HCT116 (cell line): ENCODE data around the gene PRPH. TPM values are rescaled to one million over a fixed set of nuclear protein-coding genes. Genes with fewer than 3 reads are reported as not detected.

Experiments
- ATAC-seq: fragments of 200-7000 bp; cut with Tn5 transposase; 2 replicates; pipeline ENCODE4 v1.9.1; 2020; ENCODE audit warnings: mild to moderate bottlenecking, moderate library complexity
- BruUV-seq: library from RNA; stranded (reverse); fragments of 400-500 nt; replicated peaks from 2 replicates; lab custom pipeline; 2021; lab: Mats Ljungman, UMichigan
- CTCF ChIA-PET: fragments of 300-600 bp; sonication (Branson Sonifier 250); formaldehyde crosslinking; loops from one replicate; lab custom pipeline; 2021; ENCODE audit warnings: antibody characterized with exemption; lab: Charles Lee
- POLR2A ChIA-PET: fragments of 300-600, 350-600 bp; sonication (Branson Sonifier 250); formaldehyde crosslinking; loops from one replicate; lab custom pipeline; 2021; ENCODE audit warnings: antibody characterized with exemption; lab: Charles Lee
- RAD21 ChIA-PET, 2 experiments: fragments of 300-600 bp; sonication (Branson Sonifier 250); formaldehyde crosslinking; loops; one replicate each; lab custom pipeline; 2023; ENCODE audit warnings: low total read pairs in 2 of 2; ENCODE audit not compliant: uncharacterized antibody in 2 of 2, unreplicated experiment in 2 of 2, low non-redundant PET in 1 of 2; lab: Charles Lee
- DNase-seq: peaks from one replicate; pipeline ENCODE4 v3.0.0-alpha.2; 2010; ENCODE audit warnings: low read depth, low spot score
- H2AFZ ChIP-seq: fragments of 200-600 bp; shearing (Covaris generic), sonication (generic); 2 replicates; pipeline ENCODE4 v1.6.1; 2017; ENCODE audit warnings: low read depth, mixed run types, mixed read lengths, antibody characterized with exemption, low read length; ENCODE audit not compliant: poor library complexity, severe bottlenecking
- H3K27ac ChIP-seq: 2 replicates; pipeline ENCODE4 v1.5.1; 2012; ENCODE audit warnings: low read depth, low read length
- H3K27me3 ChIP-seq: fragments of 200-600 bp; sonication (generic); 2 replicates; pipeline ENCODE4 v1.6.1; 2016; ENCODE audit warnings: mixed run types, low read length, mixed read lengths; ENCODE audit not compliant: insufficient read depth
- H3K36me3 ChIP-seq, 2 experiments: fragments of 200-500 bp in 1 of 2; fragments of 200-600 bp in 1 of 2; sonication (Bioruptor generic) in 1 of 2; sonication (generic) in 1 of 2; 2 replicates each; pipeline versions ENCODE4 v1.5.1 to v1.6.1; 2014 to 2016; ENCODE audit warnings: low read length in 2 of 2, inconsistent platforms in 1 of 2, mixed read lengths in 1 of 2, mixed run types in 1 of 2; ENCODE audit not compliant: insufficient read depth in 2 of 2, control insufficient read depth in 1 of 2
- H3K4me1 ChIP-seq, 2 experiments: fragments of 200-600 bp in 1 of 2; sonication (generic) in 1 of 2; 2 replicates each; pipeline versions ENCODE4 v1.5.1 to v1.6.1; 2012 to 2017; ENCODE audit warnings: low read length in 2 of 2, inconsistent platforms in 1 of 2, mild to moderate bottlenecking in 1 of 2, mixed read lengths in 1 of 2, mixed run types in 1 of 2, moderate library complexity in 1 of 2; ENCODE audit not compliant: insufficient read depth in 2 of 2, control insufficient read depth in 1 of 2
- H3K4me2 ChIP-seq: fragments of 200-600 bp; sonication (generic); 2 replicates; pipeline ENCODE4 v1.6.1; 2017; ENCODE audit warnings: mixed run types, low read length, mixed read lengths
- H3K4me3 ChIP-seq, 2 experiments: fragments of 200-600 bp in 1 of 2; sonication (generic) in 1 of 2; replicated peaks in 1 of 2; 2 replicates each; pipeline ENCODE4 v1.5.1; 2011 to 2016; ENCODE audit warnings: low read length in 2 of 2, control low read depth in 1 of 2, low read depth in 1 of 2, mild to moderate bottlenecking in 1 of 2, mixed read lengths in 1 of 2, mixed run types in 1 of 2
- H3K79me2 ChIP-seq: fragments of 200-600 bp; sonication (generic); 2 replicates; pipeline ENCODE4 v1.6.1; 2017; ENCODE audit warnings: mild to moderate bottlenecking, mixed run types, low read length, moderate library complexity, mixed read lengths; ENCODE audit not compliant: insufficient read depth
- H3K9ac ChIP-seq: fragments of 200-600 bp; sonication (generic); 2 replicates; pipeline ENCODE4 v1.6.1; 2016; ENCODE audit warnings: low read length, mixed read lengths
- H3K9me2 ChIP-seq: fragments of 200-600 bp; sonication (generic), shearing (Covaris generic); 2 replicates; pipeline ENCODE4 v1.6.1; 2017; ENCODE audit warnings: mixed run types, mild to moderate bottlenecking, moderate library complexity; ENCODE audit not compliant: insufficient read depth
- H3K9me3 ChIP-seq, 2 experiments: fragments of 200-500 bp in 1 of 2; fragments of 200-600 bp in 1 of 2; sonication (Bioruptor generic) in 1 of 2; sonication (generic) in 1 of 2; 2 replicates each; pipeline ENCODE4 v1.6.1; 2014 to 2017; ENCODE audit warnings: low read length in 2 of 2, mixed read lengths in 2 of 2, inconsistent platforms in 1 of 2, low read depth in 1 of 2, mild to moderate bottlenecking in 1 of 2, mixed run types in 1 of 2, moderate library complexity in 1 of 2; ENCODE audit not compliant: control insufficient read depth in 1 of 2, insufficient read depth in 1 of 2
- H4K20me1 ChIP-seq: fragments of 200-600 bp; sonication (generic), shearing (Covaris generic); 2 replicates; pipeline ENCODE4 v1.6.1; 2017; ENCODE audit warnings: mixed run types, mild to moderate bottlenecking, moderate library complexity; ENCODE audit not compliant: insufficient read depth
- CBX3 ChIP-seq: IDR thresholded peaks from 2 replicates; pipeline ENCODE4 v1.6.1; 2012; ENCODE audit warnings: low read depth
- CEBPB ChIP-seq: IDR thresholded peaks from 2 replicates; pipeline ENCODE4 v1.6.1; 2012; ENCODE audit warnings: low read depth
- ELF1 ChIP-seq: IDR thresholded peaks from 2 replicates; pipeline ENCODE4 v1.6.1; 2012; ENCODE audit warnings: low read depth, borderline replicate concordance
- EZH2 ChIP-seq: fragments of 200-600 bp; sonication (generic); IDR thresholded peaks from 2 replicates; pipeline ENCODE4 v1.6.1; 2017; ENCODE audit warnings: antibody characterized with exemption, mixed run types
- POLR2A ChIP-seq: IDR thresholded peaks from 2 replicates; pipeline ENCODE4 v1.7.0; 2011; ENCODE audit warnings: borderline replicate concordance; ENCODE audit not compliant: insufficient read depth, insufficient read length; ENCODE audit errors: extremely low read depth
- POLR2AphosphoS5 ChIP-seq: IDR thresholded peaks from 2 replicates; pipeline ENCODE4 v1.6.1; 2011; ENCODE audit warnings: mild to moderate bottlenecking, low read depth, low read length, moderate library complexity
- RAD21 ChIP-seq: IDR thresholded peaks from 2 replicates; pipeline ENCODE4 v1.6.1; 2012; ENCODE audit warnings: low read depth, mild to moderate bottlenecking
- SP1 ChIP-seq: IDR thresholded peaks from 2 replicates; pipeline ENCODE4 v1.6.1; 2012; ENCODE audit warnings: low read depth
- SRF ChIP-seq: IDR thresholded peaks from 2 replicates; pipeline ENCODE4 v1.6.1; 2012; ENCODE audit warnings: low read depth
- ZNF274 ChIP-seq: fragments of 200-500 bp; sonication (Bioruptor generic); IDR thresholded peaks from 2 replicates; pipeline ENCODE4 v1.6.1; 2014; ENCODE audit warnings: mild to moderate bottlenecking, low read depth, low read length, inconsistent platforms
- intact Hi-C: fragments of 100-400 bp; cut with micrococcal nuclease; formaldehyde crosslinking; loops from 2 replicates; pipeline ENCODE4 v1.10.0; 2022
- total RNA-seq: library from RNA; stranded (reverse); gene quantifications from one replicate; pipeline ENCODE4 v1.2.1, GENCODE V29; 2021; ENCODE audit not compliant: unreplicated experiment

The PRPH gene
- total RNA-seq, 1 experiment from 2014 or later: 6.7 TPM

DNA sequence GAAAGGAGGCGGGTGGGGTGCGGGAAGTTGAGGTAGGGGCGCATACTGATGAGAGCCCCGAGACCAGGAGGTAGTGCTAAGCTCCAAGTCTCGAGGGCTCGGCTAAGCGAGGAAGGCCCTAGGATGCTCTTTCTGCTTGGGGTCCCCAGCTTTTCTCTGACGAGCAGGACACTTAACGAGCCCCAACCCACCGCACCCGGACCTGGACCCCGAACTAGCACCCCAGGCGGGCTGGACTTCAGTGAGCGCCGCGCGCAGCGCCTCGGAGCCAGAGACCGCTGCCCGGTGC lies 46.8 kb downstream of the PRPH start:
- intact Hi-C loops: loop anchor here (1.0 to 2.0 kb wide), 3 partner anchors 43 to 76 kb away; partner anchors contain the start of gene TUBA1C
- no peaks in the 10 kb centered on the region for H3K36me3 ChIP-seq
- RAD21 ChIA-PET: interaction anchor here in 1 of 2 experiments (1.3 kb wide), 1 partner anchor 10 kb away, joined by 4 read pairs; no protein-coding TSS in a partner anchor
- CTCF ChIA-PET: interaction anchor here (0.6 to 3.0 kb wide), 16 partner anchors 9 to 240 kb away, joined by 3 to 45 read pairs (median 5); partner anchors contain the start of gene TROAP
- peak overlapping the region; percentile 78 for H3K4me2 ChIP-seq
- 0 out of 4 replicates have a peak overlapping the region, but pooled peaks of 1 of the 2 experiments have one; percentile 47 for H3K4me3 ChIP-seq
- ATAC-seq: no peak
- no peaks in the 10 kb centered on the region for H3K9me2 ChIP-seq
- DNase-seq: no peak
- H3K27me3 ChIP-seq: no peaks in the 10 kb centered on the region
- H2AFZ ChIP-seq: peak overlapping the region; percentile 94
- H3K9me3 ChIP-seq: no peaks in the 10 kb centered on the region
- H4K20me1 ChIP-seq: no peaks in the 10 kb centered on the region
- TF ChIP-seq EZH2 (no peak), POLR2A (no peak), ELF1 (no peak), ZNF274 (no peak), SRF (no peak), RAD21 (no peak), SP1 (no peak), CEBPB (no peak), POLR2AphosphoS5 (no peak), CBX3 (no peak)
- H3K79me2 ChIP-seq: no peaks in the 10 kb centered on the region
- no TSS peak for BruUV-seq
- peaks cover 26 to 66% of the 10 kb centered on the region in 2 experiments for H3K4me1 ChIP-seq
- H3K9ac ChIP-seq: no peak overlapping the region
- H3K27ac ChIP-seq: no peak overlapping the region
- POLR2A ChIA-PET: interaction anchor here (1.2 kb wide), 1 partner anchor 33 kb away, joined by 3 read pairs; no protein-coding TSS in a partner anchor
